Astrocyte (in vitro differentiated cells and primary cell): ENCODE measurements around the gene LRRC75A. TPM values are rescaled to one million over a fixed set of nuclear protein-coding genes. Genes with fewer than 3 reads are reported as not detected.

Experiments
- DNase-seq: peaks from one replicate; pipeline ENCODE4 v3.0.0-alpha.2; 2010; ENCODE audit warnings: low read depth
- FAIRE-seq: peaks from 2 replicates; lab custom pipeline; 2011; peaks lifted over from hg19 to GRCh38; lab: Jason Lieb, UNC
- H2AFZ ChIP-seq: 2 replicates; pipeline ENCODE4 v1.6.0; 2012; ENCODE audit warnings: low read depth, low read length, inconsistent platforms
- H3K27ac ChIP-seq: 2 replicates; pipeline ENCODE4 v1.5.1; 2011; ENCODE audit warnings: low read depth, low read length, inconsistent platforms
- H3K27me3 ChIP-seq: 2 replicates; pipeline ENCODE4 v1.6.0; 2011; ENCODE audit warnings: low read length, inconsistent platforms; ENCODE audit not compliant: insufficient read depth
- H3K36me3 ChIP-seq: 2 replicates; pipeline ENCODE4 v1.5.1; 2011; ENCODE audit warnings: low read length, inconsistent platforms; ENCODE audit not compliant: insufficient read depth
- H3K4me1 ChIP-seq: 2 replicates; pipeline ENCODE4 v1.5.1; 2011; ENCODE audit warnings: low read length, inconsistent platforms; ENCODE audit not compliant: insufficient read depth
- H3K4me2 ChIP-seq: 2 replicates; pipeline ENCODE4 v1.6.0; 2012; ENCODE audit warnings: low read length, inconsistent platforms
- H3K4me3 ChIP-seq: 2 replicates; pipeline ENCODE4 v1.5.1; 2011; ENCODE audit warnings: low read depth, mild to moderate bottlenecking, low read length, inconsistent platforms; ENCODE audit not compliant: insufficient read depth
- H3K79me2 ChIP-seq: 2 replicates; pipeline ENCODE4 v1.6.0; 2012; ENCODE audit warnings: mild to moderate bottlenecking, low read length, inconsistent platforms; ENCODE audit not compliant: insufficient read depth
- H3K9ac ChIP-seq: 2 replicates; pipeline ENCODE4 v1.6.0; 2012; ENCODE audit warnings: mild to moderate bottlenecking, low read length, inconsistent platforms
- H3K9me3 ChIP-seq: 2 replicates; pipeline ENCODE4 v1.5.1; 2012; ENCODE audit warnings: low read depth, mild to moderate bottlenecking, low read length, inconsistent platforms; ENCODE audit not compliant: insufficient read depth
- H4K20me1 ChIP-seq: 2 replicates; pipeline ENCODE4 v1.6.0; 2012; ENCODE audit warnings: low read length, inconsistent platforms; ENCODE audit not compliant: insufficient read depth
- H3K27ac Mint-ChIP-seq: one replicate; pipeline ENCODE4 v1.8.0; 2021; ENCODE audit warnings: mild to moderate bottlenecking, mixed read lengths; ENCODE audit not compliant: unreplicated experiment
- H3K27me3 Mint-ChIP-seq: one replicate; pipeline ENCODE4 v1.8.0; 2021; ENCODE audit warnings: low read depth, mixed read lengths; ENCODE audit not compliant: unreplicated experiment
- H3K36me3 Mint-ChIP-seq: one replicate; pipeline ENCODE4 v1.8.0; 2021; ENCODE audit warnings: low read depth, mixed read lengths; ENCODE audit not compliant: unreplicated experiment
- H3K4me1 Mint-ChIP-seq: one replicate; pipeline ENCODE4 v1.8.0; 2021; ENCODE audit warnings: low read depth, mixed read lengths; ENCODE audit not compliant: unreplicated experiment
- H3K4me3 Mint-ChIP-seq: one replicate; pipeline ENCODE4 v1.8.0; 2021; ENCODE audit warnings: mild to moderate bottlenecking, moderate library complexity, mixed read lengths; ENCODE audit not compliant: unreplicated experiment
- H3K9me3 Mint-ChIP-seq: one replicate; pipeline ENCODE4 v1.8.0; 2021; ENCODE audit warnings: mild to moderate bottlenecking, mixed read lengths; ENCODE audit not compliant: unreplicated experiment
- EZH2 ChIP-seq: IDR thresholded peaks from 2 replicates; pipeline ENCODE4 v1.6.1; 2012; ENCODE audit warnings: mild to moderate bottlenecking, low read length, inconsistent platforms; ENCODE audit not compliant: insufficient read depth
- total RNA-seq: library from RNA; stranded (reverse); gene quantifications from 2 replicates; pipeline ENCODE4 v1.2.1, GENCODE V29; 2021
- TF ChIP-seq, protein P1 (sequence below): IDR thresholded peaks from 2 replicates; pipeline ENCODE4 v1.5.1; 2011; ENCODE audit warnings: low read depth, mild to moderate bottlenecking, inconsistent platforms, low read length, moderate library complexity; ENCODE audit not compliant: insufficient read depth

Gene LRRC75A
- total RNA-seq, 1 donor from 2014 or later, result 0.36 TPM

- TF ChIP-seq EZH2, result no peak
- TF ChIP-seq, protein P1, sequence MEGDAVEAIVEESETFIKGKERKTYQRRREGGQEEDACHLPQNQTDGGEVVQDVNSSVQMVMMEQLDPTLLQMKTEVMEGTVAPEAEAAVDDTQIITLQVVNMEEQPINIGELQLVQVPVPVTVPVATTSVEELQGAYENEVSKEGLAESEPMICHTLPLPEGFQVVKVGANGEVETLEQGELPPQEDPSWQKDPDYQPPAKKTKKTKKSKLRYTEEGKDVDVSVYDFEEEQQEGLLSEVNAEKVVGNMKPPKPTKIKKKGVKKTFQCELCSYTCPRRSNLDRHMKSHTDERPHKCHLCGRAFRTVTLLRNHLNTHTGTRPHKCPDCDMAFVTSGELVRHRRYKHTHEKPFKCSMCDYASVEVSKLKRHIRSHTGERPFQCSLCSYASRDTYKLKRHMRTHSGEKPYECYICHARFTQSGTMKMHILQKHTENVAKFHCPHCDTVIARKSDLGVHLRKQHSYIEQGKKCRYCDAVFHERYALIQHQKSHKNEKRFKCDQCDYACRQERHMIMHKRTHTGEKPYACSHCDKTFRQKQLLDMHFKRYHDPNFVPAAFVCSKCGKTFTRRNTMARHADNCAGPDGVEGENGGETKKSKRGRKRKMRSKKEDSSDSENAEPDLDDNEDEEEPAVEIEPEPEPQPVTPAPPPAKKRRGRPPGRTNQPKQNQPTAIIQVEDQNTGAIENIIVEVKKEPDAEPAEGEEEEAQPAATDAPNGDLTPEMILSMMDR, result no peak
- H3K27ac ChIP-seq, result peak within 1 kb of the TSS; percentile 52
- H3K9me3 Mint-ChIP-seq, result no peaks in the 10 kb centered on the region
- H3K36me3 Mint-ChIP-seq, result peaks cover 2% of the 10 kb centered on the region
- H3K27me3 ChIP-seq, result no peaks in the 10 kb centered on the region
- H3K27ac Mint-ChIP-seq, result no peak within 1 kb of the TSS
- FAIRE-seq (no peak), DNase-seq (no peak)
- H3K4me2 ChIP-seq, result peak within 1 kb of the TSS; percentile 88
- H3K79me2 ChIP-seq, result peaks cover 19% of the 10 kb centered on the region
- no peaks in the 10 kb centered on the region for H3K36me3 ChIP-seq
- H3K4me3 ChIP-seq, result peak within 1 kb of the TSS; percentile 64
- H4K20me1 ChIP-seq, result peaks cover 3% of the 10 kb centered on the region
- H3K4me1 Mint-ChIP-seq, result peaks cover 26% of the 10 kb centered on the region
- H3K4me3 Mint-ChIP-seq, result no peak within 1 kb of the TSS
- peak within 1 kb of the TSS; percentile 67 for H2AFZ ChIP-seq
- H3K9me3 ChIP-seq, result no peaks in the 10 kb centered on the region
- no peaks in the 10 kb centered on the region for H3K27me3 Mint-ChIP-seq
- peaks cover 38% of the 10 kb centered on the region for H3K4me1 ChIP-seq
- peak within 1 kb of the TSS; percentile 76 for H3K9ac ChIP-seq
These were observed 76.7 kb downstream of the LRRC75A start, which contains the start of gene TRPV2 for GRCh38 chr17:16415031-16415924. TSS of gene TRPV2 (plus strand) at chr17:16415571. CDS start at chr17:16417669, 2,098 bp downstream.

- DNase-seq, result peak; percentile 26
- Mint-ChIP-seq H3K4me1 (peaks cover 3% of the 10 kb centered on the region), H3K4me3 (no peak overlapping the region), H3K27me3 (no peaks in the 10 kb centered on the region), H3K27ac (peak overlapping the region; percentile 10), H3K36me3 (peaks cover 2% of the 10 kb centered on the region), H3K9me3 (no peaks in the 10 kb centered on the region)
- no peaks in the 10 kb centered on the region for H3K9me3 ChIP-seq
- no peaks in the 10 kb centered on the region for H3K79me2 ChIP-seq
- no peak overlapping the region for H3K4me3 ChIP-seq
- H3K27ac ChIP-seq, result no peak overlapping the region
- H4K20me1 ChIP-seq, result no peaks in the 10 kb centered on the region
- H3K27me3 ChIP-seq, result no peaks in the 10 kb centered on the region
- no peak overlapping the region for H3K9ac ChIP-seq
- no peak for FAIRE-seq
- H3K36me3 ChIP-seq, result no peaks in the 10 kb centered on the region
- H3K4me2 ChIP-seq, result peak overlapping the region; percentile 47
- H3K4me1 ChIP-seq, result peaks cover 5% of the 10 kb centered on the region
- peak overlapping the region; percentile 16 for H2AFZ ChIP-seq
- TF ChIP-seq, protein P1, result no peak
- no peak for TF ChIP-seq EZH2
These were observed 83.9 kb downstream of the LRRC75A start for GRCh38 chr17:16407911-16408588.
